ENCODE results near the gene CNTN4.
"Not testable (repeated sequence)": the region's sequence is repeated elsewhere in the genome, so short reads cannot be mapped to it uniquely, and the experiment has no call there.

The CNTN4 gene

GRCh38 chr3:2711081-2711480 is 612.4 kb downstream of the CNTN4 start:
- no peak for DNase-seq

- no peak for DNase-seq
Observed at GRCh38 chr3:2713923-2714322, 615.3 kb downstream of the CNTN4 start.

- DNase-seq: no peak
Observed at GRCh38 chr3:2714834-2715233, 616.2 kb downstream of the CNTN4 start.

GRCh38 chr3:2727101-2727500 is 628.4 kb downstream of the CNTN4 start:
- DNase-seq: no peak

- no peak for DNase-seq
Observed at GRCh38 chr3:2727610-2728318, 629.1 kb downstream of the CNTN4 start.

GRCh38 chr3:2731843-2732242 is 633.2 kb downstream of the CNTN4 start:
- no peak for DNase-seq

GRCh38 chr3:2735392-2735894 is 636.8 kb downstream of the CNTN4 start:
- no peak for DNase-seq

- no peak for DNase-seq
Observed at GRCh38 chr3:2741516-2741915, 642.9 kb downstream of the CNTN4 start.

GRCh38 chr3:2765002-2765579 is 666.4 kb downstream of the CNTN4 start:
- peak; percentile 7 for DNase-seq

- DNase-seq: no peak
Observed at GRCh38 chr3:2770451-2770850, 671.8 kb downstream of the CNTN4 start.

GRCh38 chr3:2771193-2771592 is 672.5 kb downstream of the CNTN4 start:
- no peak for DNase-seq

- no peak for DNase-seq
Observed at GRCh38 chr3:2771741-2772140, 673.1 kb downstream of the CNTN4 start.

- DNase-seq: no peak
Observed at GRCh38 chr3:2772803-2773202, 674.1 kb downstream of the CNTN4 start.

GRCh38 chr3:2774481-2775249 is 676.0 kb downstream of the CNTN4 start:
- DNase-seq: no peak

- no peak for DNase-seq
Observed at GRCh38 chr3:2783261-2783660, 684.6 kb downstream of the CNTN4 start.

GRCh38 chr3:2784627-2785026 is 686.0 kb downstream of the CNTN4 start:
- no peak for DNase-seq

GRCh38 chr3:2790266-2790815 is 691.7 kb downstream of the CNTN4 start:
- no peak for DNase-seq

GRCh38 chr3:2792432-2792831 is 693.8 kb downstream of the CNTN4 start:
- DNase-seq: no peak

- DNase-seq: no peak
Observed at GRCh38 chr3:2793987-2794386, 695.3 kb downstream of the CNTN4 start.

- no peak for DNase-seq
Observed at GRCh38 chr3:2802429-2802828, 703.8 kb downstream of the CNTN4 start.

- DNase-seq: no peak
Observed at GRCh38 chr3:2807514-2807913, 708.8 kb downstream of the CNTN4 start.

- no peak for DNase-seq
Observed at GRCh38 chr3:2810723-2811122, 712.1 kb downstream of the CNTN4 start.

GRCh38 chr3:2819571-2819970 is 720.9 kb downstream of the CNTN4 start:
- no peak for DNase-seq

- DNase-seq: not testable (repeated sequence)
Observed at GRCh38 chr3:2820982-2821381, 722.3 kb downstream of the CNTN4 start.
